ENCODE measurements around the gene ATP13A3.

DNA sequence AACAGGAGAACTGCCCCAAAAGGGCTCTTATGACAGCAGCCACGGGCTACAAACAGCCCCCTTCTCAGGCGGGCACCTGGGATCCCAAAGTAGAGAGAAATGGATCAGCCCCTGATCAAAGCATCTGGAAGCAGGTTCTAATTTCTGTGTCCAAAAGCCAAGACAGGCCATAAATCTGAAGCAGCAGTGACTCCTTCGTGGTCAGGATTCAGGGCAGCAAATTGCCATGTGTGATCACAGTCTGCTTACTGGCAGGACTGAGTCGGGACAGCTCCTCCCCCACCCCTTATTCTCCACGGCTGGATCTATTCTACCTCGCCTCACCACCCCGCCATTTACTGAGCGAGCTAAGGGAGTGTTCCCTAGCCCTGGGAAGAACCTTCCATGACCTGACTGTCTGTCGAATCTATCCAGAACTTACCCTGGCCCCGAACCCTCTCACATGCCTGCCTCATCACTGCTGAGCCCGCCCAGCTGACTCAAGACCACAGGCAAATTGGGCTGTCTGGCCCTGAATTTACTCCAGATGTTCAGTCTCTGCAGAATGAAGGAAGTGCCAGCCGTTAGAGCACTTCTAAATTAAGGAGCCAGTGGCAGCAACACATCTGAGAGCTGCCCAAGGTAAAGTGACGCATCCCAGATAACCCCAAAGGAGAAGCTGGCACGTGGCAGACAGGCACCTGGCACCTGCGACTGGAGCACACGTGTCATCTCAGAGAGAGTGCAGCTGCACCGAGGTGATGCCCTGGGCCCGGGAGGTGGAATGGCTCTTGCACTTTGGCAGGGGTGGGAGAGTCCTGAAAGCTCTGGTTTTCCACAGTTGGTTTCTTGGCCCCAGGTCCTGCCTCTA, 118.6 kb downstream of the ATP13A3 start:
- TF ChIP-seq, protein P1, sequence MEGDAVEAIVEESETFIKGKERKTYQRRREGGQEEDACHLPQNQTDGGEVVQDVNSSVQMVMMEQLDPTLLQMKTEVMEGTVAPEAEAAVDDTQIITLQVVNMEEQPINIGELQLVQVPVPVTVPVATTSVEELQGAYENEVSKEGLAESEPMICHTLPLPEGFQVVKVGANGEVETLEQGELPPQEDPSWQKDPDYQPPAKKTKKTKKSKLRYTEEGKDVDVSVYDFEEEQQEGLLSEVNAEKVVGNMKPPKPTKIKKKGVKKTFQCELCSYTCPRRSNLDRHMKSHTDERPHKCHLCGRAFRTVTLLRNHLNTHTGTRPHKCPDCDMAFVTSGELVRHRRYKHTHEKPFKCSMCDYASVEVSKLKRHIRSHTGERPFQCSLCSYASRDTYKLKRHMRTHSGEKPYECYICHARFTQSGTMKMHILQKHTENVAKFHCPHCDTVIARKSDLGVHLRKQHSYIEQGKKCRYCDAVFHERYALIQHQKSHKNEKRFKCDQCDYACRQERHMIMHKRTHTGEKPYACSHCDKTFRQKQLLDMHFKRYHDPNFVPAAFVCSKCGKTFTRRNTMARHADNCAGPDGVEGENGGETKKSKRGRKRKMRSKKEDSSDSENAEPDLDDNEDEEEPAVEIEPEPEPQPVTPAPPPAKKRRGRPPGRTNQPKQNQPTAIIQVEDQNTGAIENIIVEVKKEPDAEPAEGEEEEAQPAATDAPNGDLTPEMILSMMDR (IDR thresholded peaks at IDR 0.05), result no peak
- TF ChIP-seq POLR2A (IDR thresholded peaks at IDR 0.05), result no peak
- no peak for TF ChIP-seq EP300 (IDR thresholded peaks at IDR 0.05)
